ENCODE results near the gene N4BP3. TPM values are rescaled to one million over a fixed set of nuclear protein-coding genes. Genes with fewer than 3 reads are reported as not detected.

The N4BP3 gene
- total RNA-seq, 3 donors from 2014 or later = 0.82 to 4.0 (median 1.7) TPM

- Histone ChIP-seq H3K36me3 (ENCODE audit: low read depth) (no peaks in the 10 kb centered on the region), H3K9me3 (no peaks in the 10 kb centered on the region), H3K4me3 (peak within 1 kb of the TSS; percentile 47), H3K4me1 (ENCODE audit: low read depth) (peaks cover 8% of the 10 kb centered on the region)
- peak; percentile 84 to 94 (median 90) for DNase-seq
- TF ChIP-seq CTCF (IDR thresholded peaks at IDR 0.05) = no peak
- ATAC-seq = peak; percentile 98
- intact Hi-C loops (cut with DNase I, micrococcal nuclease) = no loop called here
Observed at GRCh38 chr5:178130576-178131445, 17.5 kb downstream of the N4BP3 start, which contains the start of gene RMND5B. Gene RMND5B, plus strand, starts transcription at chr5:178131014. Its CDS starts 7,106 bp downstream, at chr5:178138120.

GRCh38 chr5:178131446-178131996 is 18.2 kb downstream of the N4BP3 start:
- DNase-seq (no peak), ATAC-seq (peak; percentile 1)
- no peak for TF ChIP-seq CTCF (IDR thresholded peaks at IDR 0.05)
- H3K4me1 ChIP-seq (ENCODE audit: low read depth) = peaks cover 8% of the 10 kb centered on the region
- no peaks in the 10 kb centered on the region for H3K36me3 ChIP-seq (ENCODE audit: low read depth)
- intact Hi-C loops (cut with DNase I, micrococcal nuclease) = no loop called here
- H3K4me3 ChIP-seq = peak overlapping the region; percentile 47
- no peaks in the 10 kb centered on the region for H3K9me3 ChIP-seq

GRCh38 chr5:178136990-178137389 is 23.7 kb downstream of the N4BP3 start:
- intact Hi-C loops (cut with DNase I, micrococcal nuclease) = no loop called here
- no peak for TF ChIP-seq CTCF (IDR thresholded peaks at IDR 0.05)
- ATAC-seq (no peak), DNase-seq (no peak)
- Histone ChIP-seq H3K36me3 (ENCODE audit: low read depth) (no peaks in the 10 kb centered on the region), H3K4me3 (no peak overlapping the region), H3K4me1 (ENCODE audit: low read depth) (peaks cover 2% of the 10 kb centered on the region), H3K9me3 (no peaks in the 10 kb centered on the region)

GRCh38 chr5:178137991-178138390 is 24.7 kb downstream of the N4BP3 start:
- H3K4me1 ChIP-seq (ENCODE audit: low read depth) = no peaks in the 10 kb centered on the region
- no peak for TF ChIP-seq CTCF (IDR thresholded peaks at IDR 0.05)
- H3K36me3 ChIP-seq (ENCODE audit: low read depth) = peaks cover 4% of the 10 kb centered on the region
- H3K9me3 ChIP-seq = no peaks in the 10 kb centered on the region
- DNase-seq = no peak
- ATAC-seq = no peak
- intact Hi-C loops (cut with DNase I, micrococcal nuclease) = no loop called here
- no peak overlapping the region for H3K4me3 ChIP-seq

GRCh38 chr5:178141550-178141949 is 28.2 kb downstream of the N4BP3 start:
- no peaks in the 10 kb centered on the region for H3K9me3 ChIP-seq
- intact Hi-C loops (cut with DNase I, micrococcal nuclease) = no loop called here
- H3K4me3 ChIP-seq = no peak overlapping the region
- ATAC-seq = no peak
- H3K36me3 ChIP-seq (ENCODE audit: low read depth) = peaks cover 4% of the 10 kb centered on the region
- DNase-seq = no peak
- no peak for TF ChIP-seq CTCF (IDR thresholded peaks at IDR 0.05)
- no peaks in the 10 kb centered on the region for H3K4me1 ChIP-seq (ENCODE audit: low read depth)

Measured in mucosa of descending colon (tissue), 3 donors.